ENCODE measurements around the gene MAST4.

- TF ChIP-seq CTCF (IDR thresholded peaks at IDR 0.05) (no peak), EZH2 (IDR thresholded peaks at IDR 0.05; ENCODE audit: borderline replicate concordance, insufficient read depth, low read depth, low read length, poor library complexity, severe bottlenecking) (no peak)
Observed at GRCh38 chr5:66993448-66993847, 397.3 kb downstream of the MAST4 start.

Measured in B cell (primary cell).